HepG2 (cell line): ENCODE measurements around the gene ATP13A5. TPM values are rescaled to one million over a fixed set of nuclear protein-coding genes. Genes with fewer than 3 reads are reported as not detected.

Source experiments
- AHR ChIP-seq: IDR thresholded peaks from 2 replicates; pipeline ENCODE4 v1.6.1; 2018; ENCODE audit warnings: missing genetic modification reagents, missing compliant biosample characterization
- ARID3A ChIP-seq: IDR thresholded peaks from 2 replicates; pipeline ENCODE4 v1.6.1; 2012; ENCODE audit warnings: low read depth, low read length, improper control_type of control experiment
- RBFOX2 ChIP-seq: fragments of 200-400 bp; formaldehyde crosslinking; IDR thresholded peaks from 2 replicates; pipeline ENCODE4 v1.6.1; 2017; ENCODE audit warnings: low read depth, mild to moderate bottlenecking, low read length
- SNAPC2 ChIP-seq: sonication (generic); formaldehyde crosslinking; IDR thresholded peaks from 2 replicates; pipeline ENCODE4 v1.8.1; 2022; ENCODE audit warnings: mild to moderate bottlenecking, missing genetic modification reagents
- TBX2 ChIP-seq: sonication (generic); formaldehyde crosslinking; IDR thresholded peaks from 2 replicates; pipeline ENCODE4 v1.5.0; 2020; ENCODE audit warnings: missing genetic modification reagents, mild to moderate bottlenecking, borderline replicate concordance
- TCF7L2 ChIP-seq: IDR thresholded peaks from 2 replicates; pipeline ENCODE4 v1.6.1; 2011; ENCODE audit warnings: mild to moderate bottlenecking, low read depth, low read length, moderate library complexity
- ZBTB4 ChIP-seq: sonication (generic); formaldehyde crosslinking; IDR thresholded peaks from 2 replicates; pipeline ENCODE4 v1.4.0; 2020; ENCODE audit warnings: missing genetic modification reagents, mild to moderate bottlenecking, borderline replicate concordance
- ZNF609 ChIP-seq: sonication (generic); formaldehyde crosslinking; IDR thresholded peaks from 2 replicates; pipeline ENCODE4 v1.4.0; 2020; ENCODE audit warnings: mild to moderate bottlenecking, missing genetic modification reagents, borderline replicate concordance
- ZNF710 ChIP-seq: sonication (generic); formaldehyde crosslinking; IDR thresholded peaks from 2 replicates; pipeline ENCODE4 v1.5.0; 2020; ENCODE audit warnings: mild to moderate bottlenecking, missing genetic modification reagents, borderline replicate concordance
- polyA plus RNA-seq, 8 experiments: library from polyadenylated mRNA; depleted of rRNA in 3 of 8; stranded (reverse) in 7 of 8; unstranded in 1 of 8; fragments of >200 nt; fragmentation: Illumina TruSeq in 4 of 8; extraction: Trizol in 4 of 8; gene quantifications; 2 replicates each; pipeline versions ENCODE4 v1.2.1 to v1.2.3, GENCODE V29; 2011 to 2016; ENCODE audit warnings: low read depth in 4 of 8, missing spikeins in 1 of 8, mixed read lengths in 1 of 8; ENCODE audit not compliant: insufficient read depth in 1 of 8
- total RNA-seq, 5 experiments: library from RNA; depleted of rRNA; stranded (reverse); fragments of >200 nt; fragmentation: Illumina TruSeq; extraction: Trizol; gene quantifications; 2 replicates each; pipeline ENCODE4 v1.2.3, GENCODE V29; 2016; ENCODE audit warnings: low read depth in 1 of 5

ATP13A5 gene
- total and polyA plus RNA-seq, 2 of the 13 experiments (the other 11 are each of a cell fraction or from before 2014, with no cell fraction given) = not detected

GRCh38 chr3:193391902-193392301 is 13.3 kb upstream of the ATP13A5 start (continued):
- TF ChIP-seq ZNF710 (CRISPR knock-in tag) = no peak
- TF ChIP-seq ZBTB4 (CRISPR knock-in tag) = no peak
- no peak for TF ChIP-seq AHR
- no peak for TF ChIP-seq RBFOX2
- no peak for TF ChIP-seq SNAPC2
- TF ChIP-seq ARID3A = no peak
- TF ChIP-seq TCF7L2 = no peak
- no peak for TF ChIP-seq ZNF609
- TF ChIP-seq TBX2 (CRISPR knock-in tag) = no peak
